WTC11 (cell line): ENCODE measurements around the gene BCAP29.

Experiments used
- NR1H2 ChIP-seq: sonication (generic); formaldehyde crosslinking; IDR thresholded peaks from 2 replicates; pipeline ENCODE4 v1.9.0; 2021; ENCODE audit warnings: mild to moderate bottlenecking, moderate library complexity, missing genetic modification reagents
- ZBTB21 ChIP-seq: sonication (generic); formaldehyde crosslinking; IDR thresholded peaks from 2 replicates; pipeline ENCODE4 v1.8.1; 2023; ENCODE audit warnings: mild to moderate bottlenecking, missing genetic modification reagents, borderline replicate concordance
- TF ChIP-seq, protein P1 (sequence below): fragments of 200-600 bp; IDR thresholded peaks from 2 replicates; pipeline ENCODE4 v1.8.0; 2022; ENCODE audit warnings: antibody characterized with exemption

DNA sequence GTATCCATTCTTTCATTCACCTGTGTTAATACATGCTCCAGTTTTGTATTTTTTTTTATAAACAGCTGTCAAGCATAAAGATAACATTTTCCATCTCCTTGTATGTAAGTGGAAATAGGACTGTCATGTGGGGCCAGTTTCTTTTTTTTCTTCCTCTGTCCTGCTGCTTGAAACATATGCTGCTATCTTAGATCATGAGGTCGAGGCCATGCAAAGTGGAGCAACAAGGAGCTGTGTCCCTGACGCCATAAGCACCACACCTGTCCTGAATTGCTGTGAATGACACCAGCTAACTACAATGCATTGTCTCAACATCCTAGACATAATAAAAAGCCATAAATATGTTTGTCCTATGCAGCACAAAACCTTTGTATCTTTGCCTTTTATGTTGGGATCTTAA is 42.8 kb downstream of the BCAP29 start:
- TF ChIP-seq ZBTB21 (CRISPR knock-in tag) = no peak
- TF ChIP-seq, protein P1, sequence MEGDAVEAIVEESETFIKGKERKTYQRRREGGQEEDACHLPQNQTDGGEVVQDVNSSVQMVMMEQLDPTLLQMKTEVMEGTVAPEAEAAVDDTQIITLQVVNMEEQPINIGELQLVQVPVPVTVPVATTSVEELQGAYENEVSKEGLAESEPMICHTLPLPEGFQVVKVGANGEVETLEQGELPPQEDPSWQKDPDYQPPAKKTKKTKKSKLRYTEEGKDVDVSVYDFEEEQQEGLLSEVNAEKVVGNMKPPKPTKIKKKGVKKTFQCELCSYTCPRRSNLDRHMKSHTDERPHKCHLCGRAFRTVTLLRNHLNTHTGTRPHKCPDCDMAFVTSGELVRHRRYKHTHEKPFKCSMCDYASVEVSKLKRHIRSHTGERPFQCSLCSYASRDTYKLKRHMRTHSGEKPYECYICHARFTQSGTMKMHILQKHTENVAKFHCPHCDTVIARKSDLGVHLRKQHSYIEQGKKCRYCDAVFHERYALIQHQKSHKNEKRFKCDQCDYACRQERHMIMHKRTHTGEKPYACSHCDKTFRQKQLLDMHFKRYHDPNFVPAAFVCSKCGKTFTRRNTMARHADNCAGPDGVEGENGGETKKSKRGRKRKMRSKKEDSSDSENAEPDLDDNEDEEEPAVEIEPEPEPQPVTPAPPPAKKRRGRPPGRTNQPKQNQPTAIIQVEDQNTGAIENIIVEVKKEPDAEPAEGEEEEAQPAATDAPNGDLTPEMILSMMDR = no peak
- no peak for TF ChIP-seq NR1H2 (CRISPR knock-in tag)
